Endodermal cell (in vitro differentiated cells): ENCODE measurements around the gene PPP1R36. TPM values are rescaled to one million over a fixed set of nuclear protein-coding genes. Genes with fewer than 3 reads are reported as not detected.
"Not testable (repeated sequence)": the region's sequence is repeated elsewhere in the genome, so short reads cannot be mapped to it uniquely, and the experiment has no call there.

Source experiments
- DNase-seq: peaks from one replicate; pipeline ENCODE4 v3.0.0-alpha.2; 2017
- H3K27ac ChIP-seq: 2 replicates; pipeline ENCODE4 v1.5.1; 2013; ENCODE audit warnings: mild to moderate bottlenecking, low read depth, low read length, moderate library complexity
- H3K27me3 ChIP-seq: 2 replicates; pipeline ENCODE4 v1.6.1; 2013; ENCODE audit warnings: mild to moderate bottlenecking, low read length, moderate library complexity; ENCODE audit not compliant: insufficient read depth, control insufficient read depth, poor library complexity, severe bottlenecking
- H3K36me3 ChIP-seq: 2 replicates; pipeline ENCODE4 v1.7.0; 2013; ENCODE audit warnings: mild to moderate bottlenecking, low read length, moderate library complexity; ENCODE audit not compliant: control insufficient read depth, insufficient read depth
- H3K4me1 ChIP-seq: one replicate; pipeline ENCODE4 v1.7.0; 2013; ENCODE audit warnings: low read length; ENCODE audit not compliant: control insufficient read depth, insufficient read depth
- H3K4me3 ChIP-seq: 2 replicates; pipeline ENCODE4 v1.5.1; 2013; ENCODE audit warnings: mild to moderate bottlenecking, low read length, moderate library complexity
- H3K9ac ChIP-seq: 2 replicates; pipeline ENCODE4 v1.6.1; 2013; ENCODE audit warnings: mild to moderate bottlenecking, low read length, moderate library complexity; ENCODE audit not compliant: poor library complexity, severe bottlenecking; ENCODE audit errors: extremely low read depth
- H3K9me3 ChIP-seq: 2 replicates; pipeline ENCODE4 v1.6.1; 2013; ENCODE audit warnings: mild to moderate bottlenecking, low read length, moderate library complexity; ENCODE audit not compliant: control insufficient read depth
- H3K27ac Mint-ChIP-seq: 2 replicates; pipeline ENCODE4 v1.8.0; 2020; ENCODE audit warnings: mixed read lengths
- H3K27me3 Mint-ChIP-seq: 2 replicates; pipeline ENCODE4 v1.8.0; 2021; ENCODE audit warnings: mild to moderate bottlenecking, mixed read lengths; ENCODE audit not compliant: insufficient read depth
- H3K36me3 Mint-ChIP-seq: 2 replicates; pipeline ENCODE4 v1.8.0; 2020; ENCODE audit warnings: low read depth, mixed read lengths
- H3K4me1 Mint-ChIP-seq: 2 replicates; pipeline ENCODE4 v1.8.0; 2020; ENCODE audit warnings: mixed read lengths
- H3K4me3 Mint-ChIP-seq: 2 replicates; pipeline ENCODE4 v1.8.0; 2020; ENCODE audit warnings: mild to moderate bottlenecking, moderate library complexity, mixed read lengths
- H3K9me3 Mint-ChIP-seq: 2 replicates; pipeline ENCODE4 v1.8.0; 2020; ENCODE audit warnings: mild to moderate bottlenecking, mixed read lengths
- WGBS, 2 experiments: methylation state at CpG; one replicate each; pipeline versions ENCODE4 v1.1.5 to v1.1.7; 2013; ENCODE audit warnings: missing lambda C conversion rate in 2 of 2, mixed read lengths in 1 of 2; ENCODE audit not compliant: insufficient coverage in 1 of 2, insufficient read length in 1 of 2; 5-methylcytosine and 5-hydroxymethylcytosine counted together
- total RNA-seq, 2 donors: library from RNA; stranded (reverse); fragmentation: NEBNext Ultra II Directional in 1 of 2; extraction: Animal tissue kit (Norgen Biotek cat#: 25700) in 1 of 2; gene quantifications; 2 replicates in 1 of 2; 3 replicates in 1 of 2; pipeline ENCODE4 v1.2.1, GENCODE V29; 2021
- TF ChIP-seq, protein P1 (sequence below): fragments of 200-600 bp; sonication (generic); conservative IDR thresholded peaks from 2 replicates; pipeline ENCODE4 v1.5.0; 2021; ENCODE audit warnings: antibody characterized with exemption, mild to moderate bottlenecking

PPP1R36 gene
- total RNA-seq, 2 donors from 2014 or later = 0.24 to 1.2 TPM

DNA sequence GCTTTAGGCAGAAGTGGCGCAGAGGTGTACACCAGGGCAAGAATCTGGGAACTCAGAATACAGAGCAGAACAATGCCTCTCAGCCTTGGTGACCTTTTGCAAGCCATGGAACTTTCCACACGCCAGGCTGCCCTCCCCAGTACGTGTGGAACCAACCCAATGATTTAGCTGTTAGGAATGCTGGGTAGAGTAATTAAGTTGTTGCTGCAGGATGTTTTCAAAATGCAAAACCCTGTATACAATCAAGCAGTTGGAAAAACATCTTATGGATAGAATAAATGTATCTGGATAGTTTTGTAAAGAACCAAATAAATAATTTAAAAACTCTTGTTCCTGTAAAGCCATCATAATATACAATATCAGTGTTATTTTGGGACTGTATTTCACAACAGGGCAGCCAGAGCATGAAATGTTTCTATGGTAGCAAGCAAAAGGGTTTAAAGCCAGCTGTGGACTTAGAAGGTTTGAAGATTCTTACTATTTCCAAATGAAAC lies 19.4 kb downstream of the PPP1R36 start:
- H3K27me3 Mint-ChIP-seq = no peaks in the 10 kb centered on the region
- no peak overlapping the region for H3K9ac ChIP-seq

DNA sequence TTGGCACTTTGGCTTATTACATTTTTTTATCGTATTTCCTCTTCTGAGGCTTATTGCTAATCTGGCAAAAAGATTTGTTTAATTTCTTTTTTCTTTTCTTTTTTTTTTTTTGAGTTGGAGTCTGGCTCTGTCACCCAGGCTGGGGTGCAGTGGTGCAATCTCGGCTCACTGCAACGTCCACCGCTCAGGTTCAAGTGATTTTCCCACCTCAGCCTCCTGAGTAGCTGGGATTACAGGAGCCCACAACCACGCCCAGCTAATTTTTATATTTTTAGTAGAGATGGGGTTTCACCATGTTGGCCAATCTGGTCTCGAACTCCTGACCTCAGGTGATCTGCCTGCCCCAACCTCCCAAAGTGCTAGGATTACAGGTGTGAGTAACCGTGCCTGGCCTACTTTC lies 19.9 kb downstream of the PPP1R36 start:
- not testable (repeated sequence) for H3K27ac Mint-ChIP-seq, H3K4me1 ChIP-seq, H3K9me3 ChIP-seq, H3K9me3 Mint-ChIP-seq, H3K4me3 ChIP-seq, H3K9ac ChIP-seq, H3K4me1 Mint-ChIP-seq, H3K36me3 Mint-ChIP-seq, H3K4me3 Mint-ChIP-seq, DNase-seq, H3K27ac ChIP-seq, H3K27me3 Mint-ChIP-seq, H3K27me3 ChIP-seq, H3K36me3 ChIP-seq
- WGBS, 2 experiments = 94 to 96% methylated on average over 7 of the region's 7 CpGs

More for the DNA sequence above, 19.4 kb downstream of the PPP1R36 start:
- H3K36me3 Mint-ChIP-seq = no peaks in the 10 kb centered on the region
- no peak overlapping the region for H3K4me3 Mint-ChIP-seq
- Histone ChIP-seq H3K36me3 (no peaks in the 10 kb centered on the region), H3K4me1 (no peaks in the 10 kb centered on the region), H3K27ac (no peak overlapping the region), H3K4me3 (no peak overlapping the region), H3K9me3 (no peaks in the 10 kb centered on the region), H3K27me3 (no peaks in the 10 kb centered on the region)
- TF ChIP-seq, protein P1, sequence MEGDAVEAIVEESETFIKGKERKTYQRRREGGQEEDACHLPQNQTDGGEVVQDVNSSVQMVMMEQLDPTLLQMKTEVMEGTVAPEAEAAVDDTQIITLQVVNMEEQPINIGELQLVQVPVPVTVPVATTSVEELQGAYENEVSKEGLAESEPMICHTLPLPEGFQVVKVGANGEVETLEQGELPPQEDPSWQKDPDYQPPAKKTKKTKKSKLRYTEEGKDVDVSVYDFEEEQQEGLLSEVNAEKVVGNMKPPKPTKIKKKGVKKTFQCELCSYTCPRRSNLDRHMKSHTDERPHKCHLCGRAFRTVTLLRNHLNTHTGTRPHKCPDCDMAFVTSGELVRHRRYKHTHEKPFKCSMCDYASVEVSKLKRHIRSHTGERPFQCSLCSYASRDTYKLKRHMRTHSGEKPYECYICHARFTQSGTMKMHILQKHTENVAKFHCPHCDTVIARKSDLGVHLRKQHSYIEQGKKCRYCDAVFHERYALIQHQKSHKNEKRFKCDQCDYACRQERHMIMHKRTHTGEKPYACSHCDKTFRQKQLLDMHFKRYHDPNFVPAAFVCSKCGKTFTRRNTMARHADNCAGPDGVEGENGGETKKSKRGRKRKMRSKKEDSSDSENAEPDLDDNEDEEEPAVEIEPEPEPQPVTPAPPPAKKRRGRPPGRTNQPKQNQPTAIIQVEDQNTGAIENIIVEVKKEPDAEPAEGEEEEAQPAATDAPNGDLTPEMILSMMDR = no peak
- peaks cover 5% of the 10 kb centered on the region for H3K4me1 Mint-ChIP-seq
- H3K27ac Mint-ChIP-seq = no peak overlapping the region
- DNase-seq = no peak
- H3K9me3 Mint-ChIP-seq = no peaks in the 10 kb centered on the region
- 88 to 90% methylated on average over 1 to 3 of the region's 3 CpGs for WGBS, 2 experiments

DNA sequence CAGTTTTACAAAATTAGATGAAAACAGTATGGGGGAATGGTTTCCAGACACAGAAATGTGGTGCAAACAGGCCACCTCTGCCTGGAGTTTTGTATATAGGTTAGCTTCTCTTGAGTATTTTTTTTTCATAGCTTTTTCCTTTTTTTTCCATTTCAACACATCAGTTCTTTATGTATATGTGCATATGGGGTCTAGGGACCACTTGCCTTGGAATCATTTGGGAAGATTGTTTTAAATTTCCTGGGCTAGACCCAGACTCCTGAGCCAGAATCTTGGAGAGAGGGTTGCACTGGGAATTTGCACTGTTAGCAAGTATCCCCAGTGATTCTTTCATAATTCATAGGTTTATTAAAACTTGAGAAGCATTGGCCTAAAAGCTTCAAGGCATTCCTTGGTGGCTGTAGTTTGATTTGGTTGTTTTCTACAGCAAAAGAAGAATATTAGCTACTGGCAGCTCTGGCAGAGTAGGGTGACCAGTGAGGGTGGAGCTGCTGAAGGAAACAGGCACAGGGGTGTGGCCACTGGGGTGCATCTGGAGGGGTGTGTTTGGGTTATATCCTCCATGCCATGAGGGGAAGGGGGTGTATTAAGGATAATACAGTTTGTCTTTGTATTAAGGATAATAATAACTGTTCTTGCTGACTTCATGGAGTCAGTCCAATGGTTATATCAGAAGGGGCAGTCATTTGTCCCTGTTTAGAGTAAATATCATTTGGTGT lies 22.8 kb downstream of the PPP1R36 start:
- Histone ChIP-seq H3K4me1 (no peaks in the 10 kb centered on the region), H3K36me3 (no peaks in the 10 kb centered on the region), H3K27ac (peak overlapping the region; percentile 8), H3K9me3 (no peaks in the 10 kb centered on the region), H3K27me3 (no peaks in the 10 kb centered on the region), H3K9ac (no peak overlapping the region), H3K4me3 (no peak overlapping the region)
- DNase-seq = no peak
- H3K27me3 Mint-ChIP-seq = no peaks in the 10 kb centered on the region
- TF ChIP-seq, protein P1 = no peak
- H3K9me3 Mint-ChIP-seq = no peaks in the 10 kb centered on the region
- H3K4me3 Mint-ChIP-seq = no peak overlapping the region
- H3K27ac Mint-ChIP-seq = no peak overlapping the region
- no peaks in the 10 kb centered on the region for H3K36me3 Mint-ChIP-seq
- H3K4me1 Mint-ChIP-seq = peaks cover 2% of the 10 kb centered on the region
